Mesendoderm (in vitro differentiated cells): ENCODE measurements around the gene KRTDAP.

Experiments used
- DNase-seq: peaks from one replicate; pipeline ENCODE4 v3.0.0; 2013
- H2AK5ac ChIP-seq: 2 replicates; pipeline ENCODE4 v1.6.1; 2013; ENCODE audit warnings: low read length, inconsistent platforms
- H2BK120ac ChIP-seq: 2 replicates; pipeline ENCODE4 v1.6.1; 2013; ENCODE audit warnings: low read depth, mild to moderate bottlenecking, low read length, moderate library complexity, mixed read lengths
- H2BK15ac ChIP-seq: replicated peaks from 2 replicates; pipeline ENCODE4 v1.6.1; 2013; ENCODE audit warnings: low read depth, mild to moderate bottlenecking, moderate library complexity
- H2BK5ac ChIP-seq: 2 replicates; pipeline ENCODE4 v1.6.1; 2013; ENCODE audit warnings: low read length, inconsistent platforms
- H3K18ac ChIP-seq: 2 replicates; pipeline ENCODE4 v1.6.1; 2013; ENCODE audit warnings: mild to moderate bottlenecking, low read length, mixed read lengths
- H3K23ac ChIP-seq: one replicate; pipeline ENCODE4 v1.6.1; 2013; ENCODE audit warnings: low read length
- H3K27ac ChIP-seq: 2 replicates; pipeline ENCODE4 v1.5.1; 2013; ENCODE audit warnings: low read depth, mild to moderate bottlenecking, inconsistent platforms, low read length, moderate library complexity
- H3K27me3 ChIP-seq: 2 replicates; pipeline ENCODE4 v1.6.1; 2013; ENCODE audit warnings: low read length, control low read depth, mild to moderate bottlenecking, inconsistent platforms; ENCODE audit not compliant: insufficient read depth, poor library complexity
- H3K36me3 ChIP-seq: 2 replicates; pipeline ENCODE4 v1.6.1; 2013; ENCODE audit warnings: low read length, inconsistent platforms; ENCODE audit not compliant: control insufficient read depth, insufficient read depth
- H3K4ac ChIP-seq: one replicate; pipeline ENCODE4 v1.6.1; 2013; ENCODE audit warnings: low read depth, mild to moderate bottlenecking, low read length, moderate library complexity
- H3K4me1 ChIP-seq: 2 replicates; pipeline ENCODE4 v1.6.1; 2013; ENCODE audit warnings: low read depth, low read length, inconsistent platforms; ENCODE audit not compliant: control insufficient read depth
- H3K4me2 ChIP-seq: 2 replicates; pipeline ENCODE4 v1.6.1; 2013; ENCODE audit warnings: low read length
- H3K4me3 ChIP-seq: 2 replicates; pipeline ENCODE4 v1.5.1; 2013; ENCODE audit warnings: mild to moderate bottlenecking, low read length
- H3K56ac ChIP-seq: one replicate; pipeline ENCODE4 v1.6.1; 2013; ENCODE audit warnings: low read length
- H3K79me1 ChIP-seq: 2 replicates; pipeline ENCODE4 v1.6.1; 2013; ENCODE audit warnings: low read length, inconsistent platforms
- H3K79me2 ChIP-seq: 2 replicates; pipeline ENCODE4 v1.6.1; 2013; ENCODE audit warnings: mild to moderate bottlenecking, low read length; ENCODE audit not compliant: control insufficient read depth, insufficient read depth
- H3K9ac ChIP-seq: 2 replicates; pipeline ENCODE4 v1.6.1; 2013; ENCODE audit warnings: low read length, inconsistent platforms
- H4K5ac ChIP-seq: one replicate; pipeline ENCODE4 v1.6.1; 2013; ENCODE audit warnings: low read length
- H4K8ac ChIP-seq: one replicate; pipeline ENCODE4 v1.6.1; 2013; ENCODE audit warnings: low read depth, mild to moderate bottlenecking, control low read depth, low read length, moderate library complexity
- WGBS: extraction: QIAGEN DNeasy Blood & Tissue Kit; methylation state at CpG from one replicate; pipeline ENCODE4 v1.1.7; 2013; ENCODE audit warnings: low lambda C conversion rate, missing lambda C conversion rate; ENCODE audit not compliant: insufficient coverage; ENCODE audit errors: extremely low coverage; 5-methylcytosine and 5-hydroxymethylcytosine counted together

KRTDAP gene

GRCh38 chr19:35524181-35524837 lies 34.0 kb upstream of the KRTDAP start:
- Histone ChIP-seq H2BK5ac (no peak overlapping the region), H2BK120ac (no peak overlapping the region), H3K9ac (no peak overlapping the region), H3K23ac (no peak overlapping the region), H3K56ac (no peak overlapping the region), H3K4me3 (no peak overlapping the region), H3K18ac (no peak overlapping the region), H3K79me1 (no peaks in the 10 kb centered on the region), H3K27ac (no peak overlapping the region), H3K27me3 (no peaks in the 10 kb centered on the region), H3K36me3 (no peaks in the 10 kb centered on the region), H3K4me2 (no peak overlapping the region), H4K8ac (no peak overlapping the region), H2AK5ac (no peak overlapping the region), H4K5ac (no peak overlapping the region), H3K79me2 (no peaks in the 10 kb centered on the region), H2BK15ac (no peak overlapping the region), H3K4ac (no peak overlapping the region), H3K4me1 (no peaks in the 10 kb centered on the region)
- peak; percentile 42 for DNase-seq
- WGBS: no CpG with 5 or more reads among the region's 11 CpGs

GRCh38 chr19:35522745-35523327 lies 32.6 kb upstream of the KRTDAP start:
- Histone ChIP-seq H3K56ac (no peak overlapping the region), H2AK5ac (no peak overlapping the region), H3K79me1 (no peaks in the 10 kb centered on the region), H2BK120ac (no peak overlapping the region), H2BK15ac (no peak overlapping the region), H3K27ac (no peak overlapping the region), H3K79me2 (no peaks in the 10 kb centered on the region), H2BK5ac (no peak overlapping the region), H3K27me3 (no peaks in the 10 kb centered on the region), H4K5ac (no peak overlapping the region), H3K36me3 (no peaks in the 10 kb centered on the region), H3K4me2 (no peak overlapping the region), H4K8ac (no peak overlapping the region), H3K4ac (no peak overlapping the region), H3K18ac (no peak overlapping the region), H3K9ac (no peak overlapping the region), H3K23ac (no peak overlapping the region), H3K4me3 (no peak overlapping the region), H3K4me1 (no peaks in the 10 kb centered on the region)
- WGBS: no CpG with 5 or more reads among the region's 12 CpGs
- no peak for DNase-seq

- Histone ChIP-seq H4K8ac (no peak overlapping the region), H3K9ac (no peak overlapping the region), H3K27ac (no peak overlapping the region), H2BK5ac (no peak overlapping the region), H3K56ac (no peak overlapping the region), H3K36me3 (no peaks in the 10 kb centered on the region), H3K4ac (no peak overlapping the region), H4K5ac (no peak overlapping the region), H2BK15ac (no peak overlapping the region), H3K4me1 (no peaks in the 10 kb centered on the region), H3K27me3 (no peaks in the 10 kb centered on the region), H2BK120ac (no peak overlapping the region), H3K18ac (no peak overlapping the region), H3K4me3 (no peak overlapping the region), H3K79me1 (no peaks in the 10 kb centered on the region), H2AK5ac (no peak overlapping the region), H3K4me2 (no peak overlapping the region), H3K79me2 (no peaks in the 10 kb centered on the region), H3K23ac (no peak overlapping the region)
- no CpG with 5 or more reads among the region's 16 CpGs for WGBS
- peak; percentile 34 for DNase-seq
These were observed 31.0 kb upstream of the KRTDAP start for GRCh38 chr19:35521124-35521743.

- H2BK5ac ChIP-seq: no peak overlapping the region
- no peaks in the 10 kb centered on the region for H3K4me1 ChIP-seq
- H2AK5ac ChIP-seq: no peak overlapping the region
- H3K4me2 ChIP-seq: no peak overlapping the region
- H3K56ac ChIP-seq: no peak overlapping the region
- no peak overlapping the region for H4K5ac ChIP-seq
- H3K27me3 ChIP-seq: no peaks in the 10 kb centered on the region
- no peaks in the 10 kb centered on the region for H3K79me1 ChIP-seq
- H3K23ac ChIP-seq: no peak overlapping the region
- H3K79me2 ChIP-seq: no peaks in the 10 kb centered on the region
- no CpG with 5 or more reads among the region's 7 CpGs for WGBS
- H3K36me3 ChIP-seq: no peaks in the 10 kb centered on the region
- no peak overlapping the region for H3K9ac ChIP-seq
- H3K18ac ChIP-seq: no peak overlapping the region
- H3K4me3 ChIP-seq: no peak overlapping the region
- DNase-seq: no peak
- no peak overlapping the region for H2BK120ac ChIP-seq
- H2BK15ac ChIP-seq: no peak overlapping the region
- H3K4ac ChIP-seq: no peak overlapping the region
- H3K27ac ChIP-seq: no peak overlapping the region
- no peak overlapping the region for H4K8ac ChIP-seq
These were observed 29.0 kb upstream of the KRTDAP start for GRCh38 chr19:35519291-35519690.

- Histone ChIP-seq H3K23ac (no peak overlapping the region), H3K79me2 (no peaks in the 10 kb centered on the region), H2AK5ac (no peak overlapping the region), H3K4me1 (no peaks in the 10 kb centered on the region), H3K79me1 (no peaks in the 10 kb centered on the region), H3K27ac (no peak overlapping the region), H3K4me3 (no peak overlapping the region), H2BK120ac (no peak overlapping the region), H3K9ac (no peak overlapping the region), H2BK5ac (no peak overlapping the region), H3K36me3 (no peaks in the 10 kb centered on the region), H3K27me3 (no peaks in the 10 kb centered on the region), H3K4me2 (no peak overlapping the region), H4K5ac (no peak overlapping the region), H3K18ac (no peak overlapping the region), H4K8ac (no peak overlapping the region), H3K56ac (no peak overlapping the region), H3K4ac (no peak overlapping the region), H2BK15ac (no peak overlapping the region)
- DNase-seq: peak; percentile 30
- WGBS: no CpG with 5 or more reads among the region's 6 CpGs
These were observed 28.0 kb upstream of the KRTDAP start for GRCh38 chr19:35518313-35518712.
